Parathyroid adenoma (tissue), 2 donors: ENCODE measurements around the gene FARS2.

Experiments used
- H2AFZ ChIP-seq: fragments of 300-600 bp; sonication (generic); one replicate; pipeline ENCODE4 v1.7.0; 2017; ENCODE audit warnings: antibody characterized with exemption, mild to moderate bottlenecking
- H3K27ac ChIP-seq: fragments of 300-600 bp; sonication (generic); one replicate; pipeline ENCODE4 v1.7.0; 2017
- H3K27me3 ChIP-seq: fragments of 300-600 bp; sonication (generic); one replicate; pipeline ENCODE4 v1.7.0; 2017; ENCODE audit warnings: low read length; ENCODE audit not compliant: control insufficient read depth, insufficient read depth
- H3K36me3 ChIP-seq: fragments of 300-600 bp; sonication (generic); one replicate; pipeline ENCODE4 v1.7.0; 2017; ENCODE audit warnings: low read length; ENCODE audit not compliant: control insufficient read depth, insufficient read depth
- H3K4me1 ChIP-seq: fragments of 300-600 bp; sonication (generic); one replicate; pipeline ENCODE4 v1.7.0; 2017; ENCODE audit warnings: control low read depth
- H3K4me2 ChIP-seq: fragments of 300-600 bp; sonication (generic); one replicate; pipeline ENCODE4 v1.7.0; 2017; ENCODE audit warnings: low read length
- H3K4me3 ChIP-seq: fragments of 300-600 bp; sonication (generic); one replicate; pipeline ENCODE4 v1.7.0; 2017; ENCODE audit warnings: low read depth, low read length
- H3K79me2 ChIP-seq: fragments of 300-600 bp; sonication (generic); one replicate; pipeline ENCODE4 v1.7.0; 2017; ENCODE audit warnings: control low read depth
- H3K9ac ChIP-seq: fragments of 300-600 bp; sonication (generic); one replicate; pipeline ENCODE4 v1.7.0; 2017; ENCODE audit warnings: mild to moderate bottlenecking
- H3K9me3 ChIP-seq: fragments of 300-600 bp; sonication (generic); one replicate; pipeline ENCODE4 v1.7.0; 2017; ENCODE audit warnings: low read length; ENCODE audit not compliant: control insufficient read depth
- CTCF ChIP-seq: fragments of 300-600 bp; sonication (generic); IDR thresholded peaks from one replicate; pipeline ENCODE4 v1.7.0; 2017; ENCODE audit warnings: antibody characterized with exemption, mild to moderate bottlenecking
- donor health status: primary hyperparathyroidism.

FARS2 gene

GRCh38 chr6:5776104-5776503 is 514.8 kb downstream of the FARS2 start:
- Histone ChIP-seq H3K79me2 (no peaks in the 10 kb centered on the region), H3K27me3 (no peaks in the 10 kb centered on the region), H3K36me3 (no peaks in the 10 kb centered on the region), H2AFZ (no peak overlapping the region), H3K4me1 (no peaks in the 10 kb centered on the region), H3K4me2 (no peak overlapping the region), H3K4me3 (no peak overlapping the region), H3K9ac (no peak overlapping the region), H3K27ac (no peak overlapping the region), H3K9me3 (no peaks in the 10 kb centered on the region)
- TF ChIP-seq CTCF: no peak

- H3K9ac ChIP-seq: no peak overlapping the region
- H3K4me2 ChIP-seq: no peak overlapping the region
- H3K4me1 ChIP-seq: no peaks in the 10 kb centered on the region
- H2AFZ ChIP-seq: no peak overlapping the region
- H3K9me3 ChIP-seq: no peaks in the 10 kb centered on the region
- no peaks in the 10 kb centered on the region for H3K36me3 ChIP-seq
- no peaks in the 10 kb centered on the region for H3K79me2 ChIP-seq
- H3K4me3 ChIP-seq: no peak overlapping the region
- H3K27me3 ChIP-seq: no peaks in the 10 kb centered on the region
- H3K27ac ChIP-seq: no peak overlapping the region
- no peak for TF ChIP-seq CTCF
Measured at GRCh38 chr6:5776706-5777390, 515.5 kb downstream of the FARS2 start.

GRCh38 chr6:5778317-5778857 is 517.1 kb downstream of the FARS2 start:
- Histone ChIP-seq H3K9ac (no peak overlapping the region), H3K4me2 (no peak overlapping the region), H3K27ac (no peak overlapping the region), H3K4me3 (no peak overlapping the region), H3K27me3 (no peaks in the 10 kb centered on the region), H3K36me3 (no peaks in the 10 kb centered on the region), H3K9me3 (no peaks in the 10 kb centered on the region), H3K4me1 (no peaks in the 10 kb centered on the region), H2AFZ (no peak overlapping the region), H3K79me2 (no peaks in the 10 kb centered on the region)
- no peak for TF ChIP-seq CTCF

GRCh38 chr6:5778906-5779305 is 517.6 kb downstream of the FARS2 start:
- Histone ChIP-seq H3K9ac (no peak overlapping the region), H3K4me1 (no peaks in the 10 kb centered on the region), H3K79me2 (no peaks in the 10 kb centered on the region), H2AFZ (no peak overlapping the region), H3K4me3 (no peak overlapping the region), H3K4me2 (no peak overlapping the region), H3K27me3 (no peaks in the 10 kb centered on the region), H3K27ac (no peak overlapping the region), H3K36me3 (no peaks in the 10 kb centered on the region), H3K9me3 (no peaks in the 10 kb centered on the region)
- TF ChIP-seq CTCF: no peak

GRCh38 chr6:5781019-5781418 is 519.7 kb downstream of the FARS2 start:
- H2AFZ ChIP-seq: no peak overlapping the region
- H3K4me1 ChIP-seq: no peaks in the 10 kb centered on the region
- H3K27me3 ChIP-seq: no peaks in the 10 kb centered on the region
- H3K36me3 ChIP-seq: no peaks in the 10 kb centered on the region
- H3K79me2 ChIP-seq: no peaks in the 10 kb centered on the region
- H3K4me3 ChIP-seq: no peak overlapping the region
- H3K27ac ChIP-seq: no peak overlapping the region
- H3K4me2 ChIP-seq: no peak overlapping the region
- H3K9me3 ChIP-seq: no peaks in the 10 kb centered on the region
- no peak overlapping the region for H3K9ac ChIP-seq
- no peak for TF ChIP-seq CTCF
